ENCODE data around the gene CARD9.
"Not testable (repeated sequence)": the region's sequence is repeated elsewhere in the genome, so short reads cannot be mapped to it uniquely, and the experiment has no call there.

CARD9 gene

GRCh38 chr9:136331030-136331429, 42.4 kb downstream of the CARD9 start:
- in situ Hi-C loops (cut with MboI; ENCODE audit: low pct_unique_long_range_greater_than_20kb, low sequenced_read_pairs), result no loop called here
- no peak for DNase-seq

- in situ Hi-C loops (cut with MboI; ENCODE audit: low pct_unique_long_range_greater_than_20kb, low sequenced_read_pairs), result no loop called here
- no peak for DNase-seq
These were observed 43.0 kb downstream of the CARD9 start for GRCh38 chr9:136330406-136330990.

GRCh38 chr9:136329636-136330405, 43.6 kb downstream of the CARD9 start:
- DNase-seq, result no peak
- in situ Hi-C loops (cut with MboI; ENCODE audit: low pct_unique_long_range_greater_than_20kb, low sequenced_read_pairs), result no loop called here

- in situ Hi-C loops (cut with MboI; ENCODE audit: low pct_unique_long_range_greater_than_20kb, low sequenced_read_pairs), result no loop called here
- no peak for DNase-seq
These were observed 44.2 kb downstream of the CARD9 start for GRCh38 chr9:136329211-136329627.

GRCh38 chr9:136328622-136329041, 44.8 kb downstream of the CARD9 start:
- DNase-seq, result peak; percentile 30
- in situ Hi-C loops (cut with MboI; ENCODE audit: low pct_unique_long_range_greater_than_20kb, low sequenced_read_pairs), result no loop called here

- in situ Hi-C loops (cut with MboI; ENCODE audit: low pct_unique_long_range_greater_than_20kb, low sequenced_read_pairs), result no loop called here
- no peak for DNase-seq
These were observed 45.4 kb downstream of the CARD9 start for GRCh38 chr9:136328011-136328621.

GRCh38 chr9:136327304-136327974, 46.0 kb downstream of the CARD9 start, which contains the start of gene GPSM1:
Gene GPSM1, plus strand, starts transcription at chr9:136327539. Its CDS starts 157 bp downstream, at chr9:136327696.
- DNase-seq, result no peak
- in situ Hi-C loops (cut with MboI; ENCODE audit: low pct_unique_long_range_greater_than_20kb, low sequenced_read_pairs), result no loop called here

GRCh38 chr9:136326761-136327303, 46.6 kb downstream of the CARD9 start:
- in situ Hi-C loops (cut with MboI; ENCODE audit: low pct_unique_long_range_greater_than_20kb, low sequenced_read_pairs), result no loop called here
- no peak for DNase-seq

GRCh38 chr9:136326061-136326760, 47.3 kb downstream of the CARD9 start:
- no peak for DNase-seq
- in situ Hi-C loops (cut with MboI; ENCODE audit: low pct_unique_long_range_greater_than_20kb, low sequenced_read_pairs), result no loop called here

- in situ Hi-C loops (cut with MboI; ENCODE audit: low pct_unique_long_range_greater_than_20kb, low sequenced_read_pairs), result no loop called here
- DNase-seq, result no peak
These were observed 48.1 kb downstream of the CARD9 start for GRCh38 chr9:136325358-136325757.

GRCh38 chr9:136324501-136325300, 48.8 kb downstream of the CARD9 start:
- in situ Hi-C loops (cut with MboI; ENCODE audit: low pct_unique_long_range_greater_than_20kb, low sequenced_read_pairs), result no loop called here
- no peak for DNase-seq

GRCh38 chr9:136323371-136323789, 50.1 kb downstream of the CARD9 start:
- DNase-seq, result no peak
- in situ Hi-C loops (cut with MboI; ENCODE audit: low pct_unique_long_range_greater_than_20kb, low sequenced_read_pairs), result no loop called here

- DNase-seq, result no peak
These were observed 50.6 kb downstream of the CARD9 start for GRCh38 chr9:136322756-136323330.

GRCh38 chr9:136321561-136321960, 51.9 kb downstream of the CARD9 start:
- in situ Hi-C loops (cut with MboI; ENCODE audit: low pct_unique_long_range_greater_than_20kb, low sequenced_read_pairs), result no loop called here
- DNase-seq, result no peak

More at GRCh38 chr9:136322756-136323330, 50.6 kb downstream of the CARD9 start:
- in situ Hi-C loops (cut with MboI; ENCODE audit: low pct_unique_long_range_greater_than_20kb, low sequenced_read_pairs), result no loop called here

GRCh38 chr9:136320972-136321371, 52.5 kb downstream of the CARD9 start:
- DNase-seq; in situ Hi-C loops (cut with MboI; ENCODE audit: low pct_unique_long_range_greater_than_20kb, low sequenced_read_pairs): not testable (repeated sequence)

GRCh38 chr9:136319955-136320354, 53.5 kb downstream of the CARD9 start:
- DNase-seq; in situ Hi-C loops (cut with MboI; ENCODE audit: low pct_unique_long_range_greater_than_20kb, low sequenced_read_pairs): not testable (repeated sequence)

GRCh38 chr9:136319244-136319643, 54.2 kb downstream of the CARD9 start:
- in situ Hi-C loops (cut with MboI; ENCODE audit: low pct_unique_long_range_greater_than_20kb, low sequenced_read_pairs); DNase-seq: not testable (repeated sequence)

GRCh38 chr9:136318776-136319241, 54.7 kb downstream of the CARD9 start:
- in situ Hi-C loops (cut with MboI; ENCODE audit: low pct_unique_long_range_greater_than_20kb, low sequenced_read_pairs), result no loop called here
- no peak for DNase-seq
